HG03521 (cell line): ENCODE data around the gene NRBF2.
A peak's percentile ranks its signal among the peaks of the same experiment; 100 is the strongest.
"Not testable (repeated sequence)": the region's sequence is repeated elsewhere in the genome, so short reads cannot be mapped to it uniquely, and the experiment has no call there.

Experiments used
- ATAC-seq: cut with Tn5 transposase; IDR thresholded peaks from one replicate; pipeline ENCODE4 v1.9.1; 2021; ENCODE audit warnings: mild to moderate bottlenecking, moderate library complexity; ENCODE audit not compliant: unreplicated experiment

Gene NRBF2

GRCh38 chr10:63133056-63133820, at the start of gene NRBF2:
Gene NRBF2, plus strand, starts transcription at chr10:63133328. Its CDS starts 143 bp downstream, at chr10:63133471.
- ATAC-seq = peak; percentile 97

GRCh38 chr10:63083406-63083805, 49.7 kb upstream of the NRBF2 start:
- not testable (repeated sequence) for ATAC-seq

- peak; percentile 71 for ATAC-seq
Measured at GRCh38 chr10:63083904-63084689, 49.0 kb upstream of the NRBF2 start.

GRCh38 chr10:63084690-63085382, 48.3 kb upstream of the NRBF2 start:
- no peak for ATAC-seq

- ATAC-seq = no peak
Measured at GRCh38 chr10:63093227-63093626, 39.9 kb upstream of the NRBF2 start.

- no peak for ATAC-seq
Measured at GRCh38 chr10:63094405-63094804, 38.7 kb upstream of the NRBF2 start.

GRCh38 chr10:63094881-63095280, 38.2 kb upstream of the NRBF2 start:
- ATAC-seq = no peak

- no peak for ATAC-seq
Measured at GRCh38 chr10:63099734-63100133, 33.4 kb upstream of the NRBF2 start.

- ATAC-seq = not testable (repeated sequence)
Measured at GRCh38 chr10:63101091-63101490, 32.0 kb upstream of the NRBF2 start.

GRCh38 chr10:63102279-63102883, 30.7 kb upstream of the NRBF2 start:
- ATAC-seq = not testable (repeated sequence)

GRCh38 chr10:63103178-63103577, 29.9 kb upstream of the NRBF2 start:
- ATAC-seq = not testable (repeated sequence)

- ATAC-seq = no peak
Measured at GRCh38 chr10:63103971-63104409, 29.1 kb upstream of the NRBF2 start.

- no peak for ATAC-seq
Measured at GRCh38 chr10:63105225-63106110, 27.7 kb upstream of the NRBF2 start.

- ATAC-seq = no peak
Measured at GRCh38 chr10:63106111-63106755, 26.9 kb upstream of the NRBF2 start.

GRCh38 chr10:63107943-63108437, 25.1 kb upstream of the NRBF2 start:
- ATAC-seq = no peak

- no peak for ATAC-seq
Measured at GRCh38 chr10:63110940-63111339, 22.2 kb upstream of the NRBF2 start.

GRCh38 chr10:63114031-63114814, 18.9 kb upstream of the NRBF2 start:
- ATAC-seq = no peak

GRCh38 chr10:63115732-63116383, 17.3 kb upstream of the NRBF2 start:
- no peak for ATAC-seq
